T-cell (primary cell): ENCODE measurements around the gene MICU1. TPM values are rescaled to one million over a fixed set of nuclear protein-coding genes. Genes with fewer than 3 reads are reported as not detected.
A peak's percentile ranks its signal among the peaks of the same experiment; 100 is the strongest.

Experiments used
- ATAC-seq, 4 experiments: fragments of 200-7000 bp in 3 of 4; fragments of 150-1000 bp in 1 of 4; cut with Tn5 transposase; replicated peaks in 1 of 4; 1 replicate in 3 of 4; 2 replicates in 1 of 4; pipeline ENCODE4 v1.10.0; 2021; ENCODE audit warnings: moderate library complexity in 3 of 4, mild to moderate bottlenecking in 2 of 4, moderate number of reproducible peaks in 1 of 4
- CTCF ChIA-PET, 2 donors: fragments of 300-600 bp; sonication (Branson Sonifier 250); formaldehyde crosslinking; loops; one replicate each; lab custom pipeline; 2022; ENCODE audit warnings: antibody characterized with exemption in 2 of 2; lab: Charles Lee
- POLR2A ChIA-PET, 2 donors: fragments of 300-600 bp; sonication (Branson Sonifier 250); formaldehyde crosslinking; loops; one replicate each; lab custom pipeline; 2022; ENCODE audit warnings: antibody characterized with exemption in 2 of 2; lab: Charles Lee
- DNase-seq, 35 experiments: peaks; one replicate each; pipeline versions ENCODE4 v3.0.0 to v3.0.0-alpha.2; 2013 to 2023
- H3K27ac ChIP-seq: one replicate; pipeline ENCODE4 v1.5.1; 2013; ENCODE audit warnings: low read length
- H3K27me3 ChIP-seq, 2 experiments: replicated peaks in 1 of 2; 1 replicate in 1 of 2; 2 replicates in 1 of 2; pipeline versions ENCODE4 v1.6.1 to v1.7.0; 2013; ENCODE audit warnings: low read length in 1 of 2, mixed read lengths in 1 of 2; ENCODE audit not compliant: control insufficient read depth in 2 of 2, insufficient read depth in 2 of 2; ENCODE audit errors: extremely low read depth in 1 of 2
- H3K36me3 ChIP-seq, 2 donors: 1 replicate in 1 of 2; 2 replicates in 1 of 2; pipeline versions ENCODE4 v1.6.1 to v1.7.0; 2013; ENCODE audit warnings: low read length in 1 of 2; ENCODE audit not compliant: control insufficient read depth in 2 of 2, insufficient read depth in 1 of 2; ENCODE audit errors: extremely low read depth in 1 of 2
- H3K4me1 ChIP-seq, 2 experiments: 1 replicate in 1 of 2; 2 replicates in 1 of 2; pipeline versions ENCODE4 v1.6.1 to v1.7.0; 2013; ENCODE audit warnings: low read length in 2 of 2, mixed read lengths in 1 of 2; ENCODE audit not compliant: insufficient read depth in 2 of 2, control insufficient read depth in 1 of 2; ENCODE audit errors: extremely low read depth in 1 of 2
- H3K4me3 ChIP-seq, 2 donors: 1 replicate in 1 of 2; 2 replicates in 1 of 2; pipeline versions ENCODE4 v1.5.1 to v1.7.0; 2013; ENCODE audit warnings: mild to moderate bottlenecking in 2 of 2, low read length in 1 of 2, moderate library complexity in 1 of 2; ENCODE audit not compliant: control insufficient read depth in 1 of 2; ENCODE audit errors: extremely low read depth in 1 of 2
- H3K9me3 ChIP-seq: 2 replicates; pipeline ENCODE4 v1.7.0; 2013
- H3K27ac Mint-ChIP-seq, 2 donors: one replicate each; pipeline ENCODE4 v1.8.0; 2020 to 2021; ENCODE audit warnings: mild to moderate bottlenecking in 2 of 2, mixed read lengths in 2 of 2
- H3K27me3 Mint-ChIP-seq, 2 donors: one replicate each; pipeline ENCODE4 v1.8.0; 2021 to 2022; ENCODE audit warnings: mixed read lengths in 2 of 2
- H3K36me3 Mint-ChIP-seq: one replicate; pipeline ENCODE4 v1.8.0; 2021; ENCODE audit warnings: mixed read lengths
- H3K4me1 Mint-ChIP-seq, 3 donors: one replicate each; pipeline ENCODE4 v1.8.0; 2020 to 2022; ENCODE audit warnings: mixed read lengths in 3 of 3, mild to moderate bottlenecking in 1 of 3
- H3K4me3 Mint-ChIP-seq, 3 donors: one replicate each; pipeline ENCODE4 v1.8.0; 2020 to 2022; ENCODE audit warnings: mild to moderate bottlenecking in 3 of 3, mixed read lengths in 3 of 3, moderate library complexity in 3 of 3
- H3K9me3 Mint-ChIP-seq, 3 donors: one replicate each; pipeline ENCODE4 v1.8.0; 2020 to 2022; ENCODE audit warnings: mixed read lengths in 3 of 3
- WGBS: methylation state at CpG from one replicate; pipeline ENCODE4 v1.1.5; 2013; ENCODE audit warnings: missing lambda C conversion rate; ENCODE audit not compliant: insufficient coverage; 5-methylcytosine and 5-hydroxymethylcytosine counted together
- total RNA-seq, 35 experiments: library from RNA in 6 of 35; stranded (reverse) in 6 of 35; fragments of 120-200 nt in 1 of 35; gene quantifications; one replicate each; pipeline versions ENCODE4 v1.2.1 to v1.2.4 and lab custom pipeline; 2013 to 2026

MICU1 gene
- total RNA-seq, 5 donors from 2014 or later (not counting 1 experiment from before 2014, with no cell fraction given): 16.9 to 23.3 (median 19.9) TPM

- Histone ChIP-seq H3K4me3 (no peak overlapping the region), H3K27ac (no peak overlapping the region), H3K36me3 (peaks cover 22 to 55% of the 10 kb centered on the region in 2 donors), H3K9me3 (no peaks in the 10 kb centered on the region), H3K4me1 (peaks cover 38 to 52% of the 10 kb centered on the region in 2 experiments), H3K27me3 (no peaks in the 10 kb centered on the region)
- DNase-seq (no peak), ATAC-seq (no peak)
- Mint-ChIP-seq H3K27ac (no peak overlapping the region), H3K4me1 (peaks cover 49 to 55% (median 50%) of the 10 kb centered on the region in 3 donors), H3K4me3 (no peak overlapping the region), H3K27me3 (no peaks in the 10 kb centered on the region), H3K36me3 (peaks cover 14% of the 10 kb centered on the region), H3K9me3 (no peaks in the 10 kb centered on the region)
- WGBS: 100% methylated on average over 2 of the region's 7 CpGs
- ChIA-PET POLR2A (interaction anchor here in 1 of 2 donors (0.7 kb wide), 1 partner anchor 114 kb away, joined by 5 read pairs; no protein-coding TSS in a partner anchor), CTCF (interaction anchor here (0.5 to 2.2 kb wide), 19 partner anchors 12 to 442 kb away, joined by 3 to 14 read pairs (median 4); partner anchors contain the start of gene ANAPC16 (in 1 of the 2))
These were observed 287.7 kb downstream of the MICU1 start for GRCh38 chr10:72338180-72338579.

- no peak for DNase-seq
- ChIA-PET POLR2A (interaction anchor here in 1 of 2 donors (0.7 kb wide), 1 partner anchor 114 kb away, joined by 5 read pairs; no protein-coding TSS in a partner anchor), CTCF (interaction anchor here (0.5 to 2.2 kb wide), 29 partner anchors 11 to 441 kb away, joined by 3 to 14 read pairs (median 4); partner anchors contain the start of gene ANAPC16 (in 1 of the 2))
- Mint-ChIP-seq H3K4me1 (peaks cover 53 to 60% (median 55%) of the 10 kb centered on the region in 3 donors), H3K27me3 (no peaks in the 10 kb centered on the region), H3K9me3 (no peaks in the 10 kb centered on the region), H3K27ac (no peak overlapping the region), H3K36me3 (peaks cover 13% of the 10 kb centered on the region), H3K4me3 (no peak overlapping the region)
- WGBS: 93% methylated on average over 9 of the region's 9 CpGs
- Histone ChIP-seq H3K4me1 (peaks cover 42 to 57% of the 10 kb centered on the region in 2 experiments), H3K27me3 (no peaks in the 10 kb centered on the region), H3K36me3 (peaks cover 22 to 50% of the 10 kb centered on the region in 2 donors), H3K9me3 (no peaks in the 10 kb centered on the region), H3K4me3 (no peak overlapping the region), H3K27ac (no peak overlapping the region)
- no peak for ATAC-seq
These were observed 288.2 kb downstream of the MICU1 start for GRCh38 chr10:72337722-72338121.

GRCh38 chr10:72337039-72337629 lies 288.7 kb downstream of the MICU1 start:
- Histone ChIP-seq H3K4me1 (peaks cover 46 to 63% of the 10 kb centered on the region in 2 experiments), H3K4me3 (no peak overlapping the region), H3K27me3 (no peaks in the 10 kb centered on the region), H3K27ac (peak overlapping the region; percentile 90), H3K9me3 (no peaks in the 10 kb centered on the region), H3K36me3 (peaks cover 22 to 44% of the 10 kb centered on the region in 2 donors)
- WGBS: 8% methylated on average over 3 of the region's 5 CpGs
- peak in 28 of 35 experiments; percentile 26 to 79 (median 53) for DNase-seq
- ChIA-PET POLR2A (interaction anchor here (0.6 kb wide), 3 partner anchors 13 to 219 kb away, joined by 3 to 4 read pairs (median 3); no protein-coding TSS in a partner anchor), CTCF (interaction anchor here (0.6 to 4.2 kb wide), 31 partner anchors 10 to 441 kb away, joined by 3 to 19 read pairs (median 4); partner anchors contain the start of gene ANAPC16 (in 1 of the 2))
- Mint-ChIP-seq H3K36me3 (peaks cover 10% of the 10 kb centered on the region), H3K4me1 (peaks cover 59 to 66% (median 60%) of the 10 kb centered on the region in 3 donors), H3K27me3 (no peaks in the 10 kb centered on the region), H3K27ac (peak overlapping the region; percentile 16 to 43), H3K9me3 (no peaks in the 10 kb centered on the region), H3K4me3 (peak overlapping the region in 1 of 3 donors; percentile 50)
- peak in 2 of 4 experiments; percentile 21 to 34 for ATAC-seq

GRCh38 chr10:72336259-72337038 lies 289.4 kb downstream of the MICU1 start:
- no peaks in the 10 kb centered on the region for H3K9me3 ChIP-seq
- H3K4me3 Mint-ChIP-seq: peak overlapping the region in 2 of 3 donors; percentile 43 to 85
- 95% methylated on average over 11 of the region's 18 CpGs for WGBS
- H3K27ac Mint-ChIP-seq: peak overlapping the region; percentile 88 to 90
- H3K27ac ChIP-seq: peak overlapping the region; percentile 90
- H3K4me3 ChIP-seq: no peak overlapping the region
- H3K4me1 Mint-ChIP-seq: peaks cover 65 to 73% (median 65%) of the 10 kb centered on the region in 3 donors
- no peak for ATAC-seq
- H3K4me1 ChIP-seq: peaks cover 49 to 69% of the 10 kb centered on the region in 2 experiments
- no peak for DNase-seq
- ChIA-PET POLR2A (interaction anchor here (0.6 kb wide), 3 partner anchors 14 to 218 kb away, joined by 3 to 4 read pairs (median 3); no protein-coding TSS in a partner anchor), CTCF (interaction anchor here (0.6 to 4.2 kb wide), 25 partner anchors 10 to 440 kb away, joined by 3 to 19 read pairs (median 4); no protein-coding TSS in a partner anchor)
- H3K36me3 ChIP-seq: peaks cover 19 to 39% of the 10 kb centered on the region in 2 donors
- H3K36me3 Mint-ChIP-seq: peaks cover 10% of the 10 kb centered on the region
- no peaks in the 10 kb centered on the region for H3K9me3 Mint-ChIP-seq
- no peaks in the 10 kb centered on the region for H3K27me3 ChIP-seq
- H3K27me3 Mint-ChIP-seq: no peaks in the 10 kb centered on the region

GRCh38 chr10:72335394-72336258 lies 290.3 kb downstream of the MICU1 start:
- Mint-ChIP-seq H3K4me1 (peaks cover 68 to 79% (median 71%) of the 10 kb centered on the region in 3 donors), H3K27ac (peak overlapping the region; percentile 88 to 90), H3K4me3 (peak overlapping the region in 2 of 3 donors; percentile 13 to 85), H3K36me3 (peaks cover 8% of the 10 kb centered on the region), H3K27me3 (no peaks in the 10 kb centered on the region), H3K9me3 (no peaks in the 10 kb centered on the region)
- ATAC-seq (peak; percentile 5 to 24 (median 13)), DNase-seq (peak in 23 of 35 experiments; percentile 33 to 66 (median 46))
- ChIA-PET POLR2A (interaction anchor here in 1 of 2 donors (0.6 to 1.6 kb wide), 4 partner anchors 12 to 115 kb away, joined by 3 to 7 read pairs (median 5); no protein-coding TSS in a partner anchor), CTCF (interaction anchor here (0.6 to 4.2 kb wide), 12 partner anchors 16 to 287 kb away, joined by 3 to 19 read pairs (median 3); no protein-coding TSS in a partner anchor)
- WGBS: 32% methylated on average over 19 of the region's 20 CpGs
- peak overlapping the region; percentile 90 for H3K27ac ChIP-seq
- H3K36me3 ChIP-seq: peaks cover 13 to 31% of the 10 kb centered on the region in 2 donors
- H3K4me3 ChIP-seq: peak overlapping the region; percentile 12 to 20
- peaks cover 56 to 72% of the 10 kb centered on the region in 2 experiments for H3K4me1 ChIP-seq
- H3K27me3 ChIP-seq: no peaks in the 10 kb centered on the region
- H3K9me3 ChIP-seq: no peaks in the 10 kb centered on the region
